SK-N-SH treated with all-trans-retinoic acid at 6 μM for 48 hours (cell line): ENCODE data around the gene OBI1.

Experiments
- ATAC-seq: fragments of 200-7000 bp; cut with Tn5 transposase; 3 replicates; pipeline ENCODE4 v1.9.1; 2020; ENCODE audit warnings: mild to moderate bottlenecking, moderate library complexity
- ARNTL ChIP-seq: fragments of 450-650 bp; formaldehyde crosslinking; IDR thresholded peaks from 2 replicates; pipeline ENCODE4 v1.5.0; 2020; ENCODE audit warnings: low read depth, mild to moderate bottlenecking, moderate library complexity, borderline replicate concordance
- BACH2 ChIP-seq: fragments of 250-450 bp; sonication (Bioruptor Pico); IDR thresholded peaks from 2 replicates; pipeline ENCODE4 v1.9.0; 2021; ENCODE audit warnings: mild to moderate bottlenecking, borderline replicate concordance
- CREB5 ChIP-seq: fragments of 250-450 bp; sonication (Bioruptor Pico); IDR thresholded peaks from 2 replicates; pipeline ENCODE4 v1.5.1; 2020; ENCODE audit warnings: low read depth, mild to moderate bottlenecking, moderate library complexity
- CSDC2 ChIP-seq: fragments of 250-450 bp; sonication (Bioruptor Pico); IDR thresholded peaks from 2 replicates; pipeline ENCODE4 v1.5.0; 2020; ENCODE audit warnings: mild to moderate bottlenecking, moderate library complexity
- CSRNP3 ChIP-seq: fragments of 250-450 bp; sonication (Bioruptor Pico); IDR thresholded peaks from 2 replicates; pipeline ENCODE4 v1.5.1; 2021; ENCODE audit warnings: mild to moderate bottlenecking, moderate library complexity
- ESRRG ChIP-seq: fragments of 250-450 bp; sonication (Bioruptor Pico); IDR thresholded peaks from 2 replicates; pipeline ENCODE4 v1.6.1; 2021; ENCODE audit warnings: mild to moderate bottlenecking
- GLIS3 ChIP-seq: fragments of 250-450 bp; sonication (Bioruptor Pico); IDR thresholded peaks from 2 replicates; pipeline ENCODE4 v1.5.0; 2020; ENCODE audit warnings: mild to moderate bottlenecking, moderate library complexity
- ISL1 ChIP-seq: fragments of 250-450 bp; sonication (Bioruptor Pico); IDR thresholded peaks from 2 replicates; pipeline ENCODE4 v2.1.2; 2022; ENCODE audit warnings: mild to moderate bottlenecking, moderate library complexity
- OSR1 ChIP-seq: fragments of 250-450 bp; sonication (Bioruptor Pico); IDR thresholded peaks from 2 replicates; pipeline ENCODE4 v1.8.0; 2022; ENCODE audit warnings: moderate library complexity, mild to moderate bottlenecking, inconsistent platforms
- PATZ1 ChIP-seq: fragments of 250-450 bp; sonication (Bioruptor Pico); IDR thresholded peaks from 2 replicates; pipeline ENCODE4 v1.8.0; 2020; ENCODE audit warnings: mild to moderate bottlenecking, moderate library complexity, borderline replicate concordance
- POU6F1 ChIP-seq: fragments of 250-450 bp; sonication (Bioruptor Pico); IDR thresholded peaks from 2 replicates; pipeline ENCODE4 v1.8.0; 2021; ENCODE audit warnings: low read depth, mild to moderate bottlenecking, moderate library complexity, borderline replicate concordance
- PPARA ChIP-seq: fragments of 250-450 bp; sonication (Bioruptor Pico); IDR thresholded peaks from 2 replicates; pipeline ENCODE4 v1.5.0; 2020; ENCODE audit warnings: mild to moderate bottlenecking, borderline replicate concordance
- RARB ChIP-seq: fragments of 250-450 bp; sonication (Bioruptor Pico); IDR thresholded peaks from 2 replicates; pipeline ENCODE4 v1.8.0; 2021; ENCODE audit warnings: mild to moderate bottlenecking, moderate library complexity
- TCF4 ChIP-seq: fragments of 250-450 bp; sonication (Bioruptor Pico); IDR thresholded peaks from 2 replicates; pipeline ENCODE4 v1.8.0; 2021; ENCODE audit warnings: mild to moderate bottlenecking, moderate library complexity, borderline replicate concordance
- TOX ChIP-seq: fragments of 250-450 bp; sonication (Bioruptor Pico); IDR thresholded peaks from 2 replicates; pipeline ENCODE4 v1.8.0; 2021; ENCODE audit warnings: mild to moderate bottlenecking, moderate library complexity, borderline replicate concordance
- TSHZ2 ChIP-seq: fragments of 250-450 bp; sonication (Bioruptor Pico); IDR thresholded peaks from 2 replicates; pipeline ENCODE4 v1.5.0; 2020; ENCODE audit warnings: mild to moderate bottlenecking, moderate library complexity
- ZC3H10 ChIP-seq: fragments of 250-450 bp; sonication (Bioruptor Pico); IDR thresholded peaks from 2 replicates; pipeline ENCODE4 v1.5.1; 2021; ENCODE audit warnings: mild to moderate bottlenecking, moderate library complexity
- ZFP30 ChIP-seq: fragments of 450-650 bp; formaldehyde crosslinking; IDR thresholded peaks from 2 replicates; pipeline ENCODE4 v1.5.0; 2022; ENCODE audit warnings: mild to moderate bottlenecking, moderate library complexity
- ZNF70 ChIP-seq: fragments of 450-650 bp; formaldehyde crosslinking; IDR thresholded peaks from 2 replicates; pipeline ENCODE4 v1.5.0; 2020; ENCODE audit warnings: mild to moderate bottlenecking, moderate library complexity
- ZNF8 ChIP-seq: fragments of 450-650 bp; formaldehyde crosslinking; IDR thresholded peaks from 2 replicates; pipeline ENCODE4 v1.5.0; 2020; ENCODE audit warnings: mild to moderate bottlenecking, moderate library complexity

Gene OBI1

GRCh38 chr13:78652651-78653050 is 6.3 kb downstream of the OBI1 start:
- no peak for TF ChIP-seq POU6F1 (CRISPR knock-in tag)
- TF ChIP-seq PATZ1 (CRISPR knock-in tag), result no peak
- TF ChIP-seq CSDC2 (CRISPR knock-in tag), result no peak
- TF ChIP-seq GLIS3 (CRISPR knock-in tag), result no peak
- TF ChIP-seq OSR1 (CRISPR knock-in tag), result no peak
- TF ChIP-seq RARB (CRISPR knock-in tag), result no peak
- TF ChIP-seq ESRRG (CRISPR knock-in tag), result no peak
- no peak for TF ChIP-seq TSHZ2 (CRISPR knock-in tag)
- no peak for TF ChIP-seq ZNF70 (CRISPR knock-in tag)
- no peak for TF ChIP-seq TCF4 (CRISPR knock-in tag)
- no peak for TF ChIP-seq PPARA (CRISPR knock-in tag)
- no peak for TF ChIP-seq ARNTL (CRISPR knock-in tag)
- no peak for TF ChIP-seq ISL1
- TF ChIP-seq ZNF8 (CRISPR knock-in tag), result no peak
- no peak for TF ChIP-seq ZC3H10 (CRISPR knock-in tag)
- TF ChIP-seq TOX (CRISPR knock-in tag), result no peak
- TF ChIP-seq ZFP30 (CRISPR knock-in tag), result no peak
- no peak for TF ChIP-seq CSRNP3 (CRISPR knock-in tag)
- no peak for TF ChIP-seq BACH2
- TF ChIP-seq, all 23 proteins: peak for 0
- ATAC-seq, result no peak

GRCh38 chr13:78650717-78651083 is 8.3 kb downstream of the OBI1 start:
- no peak for ATAC-seq
- TF ChIP-seq CSRNP3 (CRISPR knock-in tag) (no peak), TOX (CRISPR knock-in tag) (no peak), ESRRG (CRISPR knock-in tag) (no peak), CREB5 (CRISPR knock-in tag) (no peak), ISL1 (no peak), CSDC2 (CRISPR knock-in tag) (no peak)
